Natural killer cell (primary cell): ENCODE data around the gene LENG1. TPM values are rescaled to one million over a fixed set of nuclear protein-coding genes. Genes with fewer than 3 reads are reported as not detected.
A peak's percentile ranks its signal among the peaks of the same experiment; 100 is the strongest.
"Not testable (repeated sequence)": the region's sequence is repeated elsewhere in the genome, so short reads cannot be mapped to it uniquely, and the experiment has no call there.

ENCODE experiments used
- ATAC-seq, 3 donors: fragments of 150-1000 bp in 2 of 3; fragments of 200-7000 bp in 1 of 3; cut with Tn5 transposase; 1 replicate in 1 of 3; 2 replicates in 2 of 3; pipeline ENCODE4 v1.10.0; 2021; ENCODE audit warnings: mild to moderate bottlenecking in 2 of 3, moderate library complexity in 2 of 3
- DNase-seq, 2 donors: peaks; one replicate each; pipeline versions ENCODE4 v3.0.0 to v3.0.0-alpha.2; 2013 to 2021; ENCODE audit warnings: mixed read lengths in 1 of 2
- H3K27ac ChIP-seq: one replicate; pipeline ENCODE4 v1.5.1; 2013; ENCODE audit warnings: mild to moderate bottlenecking, low read length
- H3K27me3 ChIP-seq: one replicate; pipeline ENCODE4 v1.6.1; 2013; ENCODE audit warnings: low read length; ENCODE audit not compliant: control insufficient read depth, insufficient read depth
- H3K36me3 ChIP-seq: one replicate; pipeline ENCODE4 v1.6.1; 2013; ENCODE audit warnings: low read length; ENCODE audit not compliant: control insufficient read depth, insufficient read depth
- H3K4me1 ChIP-seq: one replicate; pipeline ENCODE4 v1.6.1; 2013; ENCODE audit warnings: low read length; ENCODE audit not compliant: control insufficient read depth, insufficient read depth
- H3K4me3 ChIP-seq: one replicate; pipeline ENCODE4 v1.5.1; 2013; ENCODE audit warnings: low read length
- H3K9me3 ChIP-seq: one replicate; pipeline ENCODE4 v1.6.1; 2013; ENCODE audit warnings: low read length; ENCODE audit not compliant: control insufficient read depth, insufficient read depth
- H3K27ac Mint-ChIP-seq, 2 donors: one replicate each; pipeline ENCODE4 v1.8.0; 2022; ENCODE audit warnings: mild to moderate bottlenecking in 2 of 2, mixed read lengths in 2 of 2, moderate library complexity in 1 of 2
- H3K27me3 Mint-ChIP-seq, 2 donors: one replicate each; pipeline ENCODE4 v1.8.0; 2022; ENCODE audit warnings: low read depth in 2 of 2, mixed read lengths in 2 of 2
- H3K36me3 Mint-ChIP-seq: one replicate; pipeline ENCODE4 v1.8.0; 2022; ENCODE audit warnings: mixed read lengths
- H3K4me1 Mint-ChIP-seq, 2 donors: one replicate each; pipeline ENCODE4 v1.8.0; 2022; ENCODE audit warnings: mixed read lengths in 2 of 2
- H3K4me3 Mint-ChIP-seq: one replicate; pipeline ENCODE4 v1.8.0; 2022; ENCODE audit warnings: mild to moderate bottlenecking, moderate library complexity, mixed read lengths
- H3K9me3 Mint-ChIP-seq, 2 donors: one replicate each; pipeline ENCODE4 v1.8.0; 2022; ENCODE audit warnings: mixed read lengths in 2 of 2
- CTCF ChIP-seq: fragments of 200-600 bp; IDR thresholded peaks from one replicate; pipeline ENCODE4 v1.8.0; 2022; ENCODE audit warnings: antibody characterized with exemption
- WGBS: methylation state at CpG from one replicate; pipeline ENCODE4 v1.1.7; 2013; ENCODE audit warnings: missing lambda C conversion rate; ENCODE audit not compliant: insufficient coverage; 5-methylcytosine and 5-hydroxymethylcytosine counted together
- intact Hi-C: fragments of 100-400 bp; cut with micrococcal nuclease; formaldehyde crosslinking; loops from one replicate; pipeline ENCODE4 v1.14.2; 2022
- total RNA-seq, 4 donors: library from RNA; stranded (reverse); fragments of 120-200 nt in 1 of 4; gene quantifications; one replicate each; pipeline versions ENCODE4 v1.2.3 to v1.2.4, GENCODE V29; 2013 to 2022

LENG1 gene
- total RNA-seq, 3 donors from 2014 or later (not counting 1 experiment from before 2014, with no cell fraction given) = 8.3 to 9.4 (median 9.1) TPM

- peak overlapping the region; percentile 71 to 94 for H3K27ac Mint-ChIP-seq
- no peak overlapping the region for H3K4me3 ChIP-seq
- WGBS = 27% methylated on average over 5 of the region's 5 CpGs
- no peaks in the 10 kb centered on the region for H3K9me3 ChIP-seq
- H3K36me3 ChIP-seq = peaks cover 58% of the 10 kb centered on the region
- ATAC-seq (no peak), DNase-seq (no peak)
- peak overlapping the region; percentile 63 for H3K27ac ChIP-seq
- peaks cover 51 to 55% of the 10 kb centered on the region in 2 donors for H3K4me1 Mint-ChIP-seq
- H3K4me1 ChIP-seq = peaks cover 81% of the 10 kb centered on the region
- no peaks in the 10 kb centered on the region for H3K27me3 ChIP-seq
- H3K36me3 Mint-ChIP-seq = peaks cover 7% of the 10 kb centered on the region
- H3K9me3 Mint-ChIP-seq = no peaks in the 10 kb centered on the region
- intact Hi-C loops = no loop called here
- H3K27me3 Mint-ChIP-seq = no peaks in the 10 kb centered on the region
- no peak for TF ChIP-seq CTCF
- H3K4me3 Mint-ChIP-seq = peak overlapping the region; percentile 47
These were observed 48.1 kb upstream of the LENG1 start for GRCh38 chr19:54207676-54207982.

GRCh38 chr19:54207193-54207592 is 47.7 kb upstream of the LENG1 start:
- H3K9me3 Mint-ChIP-seq, H3K9me3 ChIP-seq, intact Hi-C loops, H3K27ac ChIP-seq, H3K36me3 Mint-ChIP-seq, ATAC-seq, H3K27me3 Mint-ChIP-seq, H3K27me3 ChIP-seq, H3K4me3 Mint-ChIP-seq, DNase-seq, H3K4me3 ChIP-seq: not testable (repeated sequence)
- peak overlapping the region in 1 of 2 donors; percentile 94 for H3K27ac Mint-ChIP-seq
- peaks cover 56 to 57% of the 10 kb centered on the region in 2 donors for H3K4me1 Mint-ChIP-seq
- WGBS = 77% methylated on average over 23 of the region's 23 CpGs
- H3K4me1 ChIP-seq = peaks cover 83% of the 10 kb centered on the region
- peaks cover 62% of the 10 kb centered on the region for H3K36me3 ChIP-seq

- H3K27ac Mint-ChIP-seq = no peak overlapping the region
- no peaks in the 10 kb centered on the region for H3K9me3 Mint-ChIP-seq
- peaks cover 60 to 61% of the 10 kb centered on the region in 2 donors for H3K4me1 Mint-ChIP-seq
- TF ChIP-seq CTCF = no peak
- no peaks in the 10 kb centered on the region for H3K27me3 Mint-ChIP-seq
- WGBS = 77% methylated on average over 13 of the region's 13 CpGs
- peaks cover 84% of the 10 kb centered on the region for H3K4me1 ChIP-seq
- no peak overlapping the region for H3K27ac ChIP-seq
- ATAC-seq (no peak), DNase-seq (no peak)
- intact Hi-C loops = no loop called here
- no peaks in the 10 kb centered on the region for H3K27me3 ChIP-seq
- H3K4me3 ChIP-seq = no peak overlapping the region
- peaks cover 7% of the 10 kb centered on the region for H3K36me3 Mint-ChIP-seq
- peaks cover 66% of the 10 kb centered on the region for H3K36me3 ChIP-seq
- H3K9me3 ChIP-seq = no peaks in the 10 kb centered on the region
- no peak overlapping the region for H3K4me3 Mint-ChIP-seq
These were observed 47.3 kb upstream of the LENG1 start for GRCh38 chr19:54206831-54207177.

- Mint-ChIP-seq H3K36me3 (peaks cover 7% of the 10 kb centered on the region), H3K27me3 (no peaks in the 10 kb centered on the region), H3K27ac (no peak overlapping the region), H3K9me3 (no peaks in the 10 kb centered on the region), H3K4me3 (no peak overlapping the region), H3K4me1 (peaks cover 64% of the 10 kb centered on the region in 2 donors)
- Histone ChIP-seq H3K27me3 (no peaks in the 10 kb centered on the region), H3K9me3 (no peaks in the 10 kb centered on the region), H3K4me1 (peaks cover 84% of the 10 kb centered on the region), H3K4me3 (no peak overlapping the region), H3K27ac (no peak overlapping the region), H3K36me3 (peaks cover 69% of the 10 kb centered on the region)
- no peak for TF ChIP-seq CTCF
- ATAC-seq = no peak
- DNase-seq = no peak
- intact Hi-C loops = no loop called here
- 94% methylated on average over 27 of the region's 27 CpGs for WGBS
These were observed 46.7 kb upstream of the LENG1 start for GRCh38 chr19:54206030-54206830.
